ENCODE measurements around the gene HOXB8.

The HOXB8 gene

GRCh38 chr17:48637323-48638260 lies 22.5 kb upstream of the HOXB8 start:
- DNase-seq (ENCODE audit: low spot score) = no peak

- DNase-seq (ENCODE audit: low spot score) = no peak
Observed at GRCh38 chr17:48636177-48637018, 21.3 kb upstream of the HOXB8 start.

GRCh38 chr17:48634493-48635208 lies 19.6 kb upstream of the HOXB8 start:
- DNase-seq (ENCODE audit: low spot score) = no peak

DNA sequence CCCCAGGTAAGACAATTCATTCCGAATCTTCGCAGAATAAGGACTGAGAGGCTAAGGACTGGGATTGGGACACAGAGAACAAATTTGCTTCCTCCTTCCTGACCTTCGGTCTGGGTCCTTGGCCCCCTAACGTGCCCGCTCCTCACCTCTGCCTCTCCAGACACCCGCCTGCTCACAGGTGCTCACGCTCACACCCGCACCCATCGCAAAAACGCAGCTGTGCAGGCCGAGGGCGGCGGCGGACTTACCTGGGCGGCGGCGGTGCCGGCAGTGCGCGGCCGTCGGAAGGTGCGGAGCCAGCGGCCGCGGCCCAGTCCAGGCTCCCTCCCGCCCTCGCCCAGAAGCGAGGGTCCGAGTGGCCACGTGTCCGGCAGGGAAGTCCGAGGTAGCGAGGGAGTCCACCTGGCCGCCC lies 18.2 kb upstream of the HOXB8 start:
- no peak for DNase-seq (ENCODE audit: low spot score)

GRCh38 chr17:48632579-48633265 lies 17.6 kb upstream of the HOXB8 start:
- DNase-seq (ENCODE audit: low spot score) = no peak

GRCh38 chr17:48631693-48632578 lies 16.8 kb upstream of the HOXB8 start:
- no peak for DNase-seq (ENCODE audit: low spot score)

GRCh38 chr17:48630925-48631692 lies 16.0 kb upstream of the HOXB8 start:
- no peak for DNase-seq (ENCODE audit: low spot score)

GRCh38 chr17:48630009-48630924 lies 15.2 kb upstream of the HOXB8 start:
- DNase-seq (ENCODE audit: low spot score) = no peak

- no peak for DNase-seq (ENCODE audit: low spot score)
Observed at GRCh38 chr17:48629411-48629759, 14.3 kb upstream of the HOXB8 start.

DNA sequence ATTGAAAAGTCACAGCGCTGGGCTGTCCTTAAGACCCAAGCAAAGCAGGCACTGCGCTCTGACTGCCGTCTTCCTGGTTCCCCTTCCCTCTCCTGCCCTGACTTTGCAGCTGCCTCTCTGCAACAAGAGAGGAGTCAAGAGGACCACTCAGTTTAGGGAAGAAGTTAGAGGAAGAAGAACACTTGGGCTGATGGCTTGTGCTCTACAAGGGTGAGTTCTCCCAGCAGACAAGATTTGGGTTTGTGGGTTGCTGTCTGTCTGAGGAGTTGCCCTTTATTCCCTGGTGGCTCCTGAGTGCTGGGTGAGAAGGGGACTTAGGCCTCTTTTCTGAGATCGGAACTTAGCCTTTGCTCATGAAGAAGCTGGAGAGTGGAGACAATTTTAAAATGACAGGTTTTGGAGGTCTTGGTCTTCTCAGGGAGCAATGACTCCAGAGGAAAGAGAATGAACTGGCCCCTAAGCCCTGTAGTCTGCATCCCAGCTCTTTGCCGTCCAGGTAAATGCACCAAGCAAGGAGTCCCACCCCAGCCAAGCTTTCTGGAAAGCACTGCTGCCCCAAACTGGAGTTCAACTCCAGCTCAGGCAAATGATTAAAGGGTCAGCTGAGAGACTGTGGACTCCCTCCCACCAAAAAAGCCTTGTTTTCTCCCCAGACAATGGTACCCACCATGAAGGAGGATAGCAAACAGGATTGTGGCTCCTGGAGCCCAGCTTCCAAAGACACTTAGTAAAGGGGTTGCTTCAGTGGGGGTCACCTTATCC lies 13.7 kb upstream of the HOXB8 start:
- no peak for DNase-seq (ENCODE audit: low spot score)

- no peak for DNase-seq (ENCODE audit: low spot score)
Observed at GRCh38 chr17:48627623-48628521, 12.8 kb upstream of the HOXB8 start.

DNA sequence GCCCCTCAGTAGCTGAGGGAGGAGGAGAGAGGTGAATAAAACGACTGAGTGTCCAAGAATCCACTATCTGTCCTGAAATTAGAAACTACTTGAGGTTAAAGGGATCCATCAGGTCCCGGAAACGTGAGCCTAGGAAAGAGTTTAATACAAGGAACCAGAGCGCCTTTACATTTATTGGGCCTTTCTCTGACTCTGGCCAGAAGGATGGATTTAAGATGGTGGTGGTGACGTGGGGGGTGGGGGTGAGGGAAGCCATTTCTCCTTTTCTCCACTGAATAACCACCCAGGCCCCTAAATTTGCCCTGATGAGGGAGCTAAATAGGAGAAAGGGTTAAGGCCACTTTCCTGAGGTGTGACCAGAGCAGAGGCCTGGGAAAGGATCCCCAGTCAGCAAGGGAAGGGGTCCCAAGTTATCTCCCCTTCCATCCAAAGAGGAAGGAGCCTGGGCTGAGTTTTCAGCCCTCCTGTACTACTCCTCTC lies 12.1 kb upstream of the HOXB8 start:
- DNase-seq (ENCODE audit: low spot score) = no peak

GRCh38 chr17:48626245-48627117 lies 11.4 kb upstream of the HOXB8 start, which contains the start of gene HOXB9:
HOXB9 (minus strand) TSS chr17:48626358; CDS start chr17:48626269, 89 bp downstream.
- no peak for DNase-seq (ENCODE audit: low spot score)

GRCh38 chr17:48625495-48626244 lies 10.6 kb upstream of the HOXB8 start:
- no peak for DNase-seq (ENCODE audit: low spot score)

Measured in hematopoietic multipotent progenitor cell treated with erythropoietin and hydrocortisone succinate and interleukin-3 and kit ligand, for 17 days (in vitro differentiated cells).